CD4-positive, alpha-beta T cell treated with Interleukin-6 at 100 ng/mL for 8 hours (primary cell): Measurements from ENCODE around the gene PHF24.
"Not testable (repeated sequence)": the region's sequence is repeated elsewhere in the genome, so short reads cannot be mapped to it uniquely, and the experiment has no call there.

Experiments
- DNase-seq: peaks from one replicate; pipeline ENCODE4 v3.0.0-alpha.2; 2020; ENCODE audit warnings: mixed read lengths, low spot score

PHF24 gene

GRCh38 chr9:34957492-34958410 lies at the start of gene PHF24:
TSS of gene PHF24 (plus strand) at chr9:34958285. CDS start at chr9:34971299, 13,014 bp downstream.
- no peak for DNase-seq

GRCh38 chr9:34927061-34927460 lies 31.0 kb upstream of the PHF24 start:
- DNase-seq: no peak

GRCh38 chr9:34928921-34929320 lies 29.2 kb upstream of the PHF24 start:
- DNase-seq: no peak

GRCh38 chr9:34929506-34930102 lies 28.5 kb upstream of the PHF24 start:
- peak; percentile 3 for DNase-seq

GRCh38 chr9:34939989-34940388 lies 18.1 kb upstream of the PHF24 start:
- not testable (repeated sequence) for DNase-seq

- no peak for DNase-seq
Measured at GRCh38 chr9:34948451-34948850, 9.6 kb upstream of the PHF24 start.

- no peak for DNase-seq
Measured at GRCh38 chr9:34954225-34954624, 3.9 kb upstream of the PHF24 start.

GRCh38 chr9:34956066-34956465 lies 2.0 kb upstream of the PHF24 start:
- DNase-seq: not testable (repeated sequence)

GRCh38 chr9:34956648-34957047 lies 1.4 kb upstream of the PHF24 start:
- DNase-seq: no peak

GRCh38 chr9:34958411-34958982 lies 412 bp downstream of the PHF24 start:
- no peak for DNase-seq

GRCh38 chr9:34959461-34959860 lies 1.4 kb downstream of the PHF24 start:
- no peak for DNase-seq

- no peak for DNase-seq
Measured at GRCh38 chr9:34961574-34962490, 3.7 kb downstream of the PHF24 start.

- no peak for DNase-seq
Measured at GRCh38 chr9:34962546-34962945, 4.5 kb downstream of the PHF24 start.

GRCh38 chr9:34963552-34963951 lies 5.5 kb downstream of the PHF24 start:
- DNase-seq: no peak

GRCh38 chr9:34964458-34964857 lies 6.4 kb downstream of the PHF24 start:
- DNase-seq: no peak

- DNase-seq: no peak
Measured at GRCh38 chr9:34971146-34971811, 13.2 kb downstream of the PHF24 start.

- no peak for DNase-seq
Measured at GRCh38 chr9:34974664-34975063, 16.6 kb downstream of the PHF24 start.

- no peak for DNase-seq
Measured at GRCh38 chr9:34976441-34976840, 18.4 kb downstream of the PHF24 start.

- DNase-seq: no peak
Measured at GRCh38 chr9:34976992-34977391, 18.9 kb downstream of the PHF24 start.

- no peak for DNase-seq
Measured at GRCh38 chr9:34980181-34980761, 22.2 kb downstream of the PHF24 start.

GRCh38 chr9:34982361-34982760 lies 24.3 kb downstream of the PHF24 start:
- DNase-seq: no peak
